Measurements from ENCODE around the gene FOCAD. TPM values are rescaled to one million over a fixed set of nuclear protein-coding genes. Genes with fewer than 3 reads are reported as not detected.

Gene FOCAD
- total RNA-seq, 1 experiment from 2014 or later, result 17.1 TPM

DNA sequence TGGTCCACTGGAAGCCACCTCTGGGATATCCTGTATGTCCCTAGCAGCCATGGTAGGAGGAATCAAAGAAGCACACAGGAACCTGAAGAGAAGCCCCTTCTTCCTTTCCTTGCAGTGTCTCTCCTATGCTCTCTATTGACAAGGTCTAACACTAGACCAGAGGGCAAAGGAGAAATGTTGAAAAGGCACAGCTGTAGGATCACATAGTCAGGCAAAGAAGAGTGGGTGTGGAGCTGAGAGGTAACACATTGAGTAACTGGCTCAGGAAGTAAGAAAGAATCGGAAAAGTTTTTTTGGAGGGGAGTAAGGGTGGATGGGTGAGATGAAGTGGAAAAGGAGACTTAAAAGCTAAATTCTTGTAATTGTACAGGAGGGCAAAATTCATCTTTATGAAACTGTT is 100.1 kb downstream of the FOCAD start:
- no TSS peak for BruUV-seq (replicated peaks)
- intact Hi-C loops (cut with micrococcal nuclease; ENCODE audit: unreplicated experiment), result no loop called here
- TF ChIP-seq EZH2 (IDR thresholded peaks at IDR 0.05; ENCODE audit: low read depth), result no peak
- TF ChIP-seq, protein P1, sequence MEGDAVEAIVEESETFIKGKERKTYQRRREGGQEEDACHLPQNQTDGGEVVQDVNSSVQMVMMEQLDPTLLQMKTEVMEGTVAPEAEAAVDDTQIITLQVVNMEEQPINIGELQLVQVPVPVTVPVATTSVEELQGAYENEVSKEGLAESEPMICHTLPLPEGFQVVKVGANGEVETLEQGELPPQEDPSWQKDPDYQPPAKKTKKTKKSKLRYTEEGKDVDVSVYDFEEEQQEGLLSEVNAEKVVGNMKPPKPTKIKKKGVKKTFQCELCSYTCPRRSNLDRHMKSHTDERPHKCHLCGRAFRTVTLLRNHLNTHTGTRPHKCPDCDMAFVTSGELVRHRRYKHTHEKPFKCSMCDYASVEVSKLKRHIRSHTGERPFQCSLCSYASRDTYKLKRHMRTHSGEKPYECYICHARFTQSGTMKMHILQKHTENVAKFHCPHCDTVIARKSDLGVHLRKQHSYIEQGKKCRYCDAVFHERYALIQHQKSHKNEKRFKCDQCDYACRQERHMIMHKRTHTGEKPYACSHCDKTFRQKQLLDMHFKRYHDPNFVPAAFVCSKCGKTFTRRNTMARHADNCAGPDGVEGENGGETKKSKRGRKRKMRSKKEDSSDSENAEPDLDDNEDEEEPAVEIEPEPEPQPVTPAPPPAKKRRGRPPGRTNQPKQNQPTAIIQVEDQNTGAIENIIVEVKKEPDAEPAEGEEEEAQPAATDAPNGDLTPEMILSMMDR (conservative IDR thresholded peaks at IDR 0.05), result no peak
- Histone ChIP-seq H3K79me2 (ENCODE audit: low read depth) (no peaks in the 10 kb centered on the region), H3K4me1 (replicated peaks; ENCODE audit: insufficient read depth) (no peaks in the 10 kb centered on the region), H3K27ac (no peak overlapping the region), H3K27me3 (ENCODE audit: insufficient read depth, low read depth) (no peaks in the 10 kb centered on the region), H3K4me3 (no peak overlapping the region), H3K9me3 (ENCODE audit: insufficient read depth, low read depth) (no peaks in the 10 kb centered on the region), H3K36me3 (ENCODE audit: low read depth) (no peaks in the 10 kb centered on the region), H4K20me1 (ENCODE audit: insufficient read depth) (no peaks in the 10 kb centered on the region), H3K9me2 (ENCODE audit: insufficient read depth) (no peaks in the 10 kb centered on the region), H3K4me2 (no peak overlapping the region), H3F3A (ENCODE audit: insufficient read depth, low read depth) (no peaks in the 10 kb centered on the region), H2AFZ (no peak overlapping the region)
- ChIA-PET CTCF (no interaction called here), POLR2A (ENCODE audit: unreplicated experiment) (no interaction called here)
- DNase-seq, result no peak

DNA sequence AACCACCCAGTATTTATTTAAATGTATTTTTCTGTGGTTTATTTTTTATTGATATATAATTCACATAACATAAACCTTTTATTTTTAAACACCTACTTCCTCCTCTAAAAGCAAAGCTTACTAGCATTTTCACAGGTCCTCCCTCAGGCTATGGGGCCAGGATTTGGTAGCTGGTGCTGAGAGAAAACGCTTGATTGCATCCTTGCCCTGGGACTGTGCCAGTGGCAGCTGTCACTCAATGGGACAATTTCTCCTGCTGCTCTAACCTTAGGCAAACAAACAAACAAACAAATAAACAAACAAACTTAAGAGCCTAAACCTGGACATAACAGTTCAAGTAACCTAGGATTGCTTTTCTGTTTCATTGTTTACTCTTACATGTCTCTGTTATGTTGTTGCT is 102.7 kb downstream of the FOCAD start:
- Histone ChIP-seq H2AFZ (no peak overlapping the region), H3K9me2 (ENCODE audit: insufficient read depth) (no peaks in the 10 kb centered on the region), H3K27ac (no peak overlapping the region), H3F3A (ENCODE audit: insufficient read depth, low read depth) (no peaks in the 10 kb centered on the region), H4K20me1 (ENCODE audit: insufficient read depth) (no peaks in the 10 kb centered on the region), H3K36me3 (ENCODE audit: low read depth) (no peaks in the 10 kb centered on the region), H3K4me3 (no peak overlapping the region), H3K4me2 (no peak overlapping the region), H3K4me1 (replicated peaks; ENCODE audit: insufficient read depth) (no peaks in the 10 kb centered on the region), H3K27me3 (ENCODE audit: insufficient read depth, low read depth) (no peaks in the 10 kb centered on the region), H3K79me2 (ENCODE audit: low read depth) (no peaks in the 10 kb centered on the region), H3K9me3 (ENCODE audit: insufficient read depth, low read depth) (no peaks in the 10 kb centered on the region)
- intact Hi-C loops (cut with micrococcal nuclease; ENCODE audit: unreplicated experiment), result no loop called here
- POLR2A ChIA-PET (ENCODE audit: unreplicated experiment), result interaction anchor here (0.6 kb wide), 1 partner anchor 164 kb away, joined by 17 read pairs; the partner anchor contains the start of gene MLLT3
- no TSS peak for BruUV-seq (replicated peaks)
- no peak for DNase-seq
- CTCF ChIA-PET, result interaction anchor here (0.6 kb wide), 1 partner anchor 132 kb away, joined by 3 read pairs; no protein-coding TSS in a partner anchor
- TF ChIP-seq, protein P1 (conservative IDR thresholded peaks at IDR 0.05), result no peak
- TF ChIP-seq EZH2 (IDR thresholded peaks at IDR 0.05; ENCODE audit: low read depth), result no peak

DNA sequence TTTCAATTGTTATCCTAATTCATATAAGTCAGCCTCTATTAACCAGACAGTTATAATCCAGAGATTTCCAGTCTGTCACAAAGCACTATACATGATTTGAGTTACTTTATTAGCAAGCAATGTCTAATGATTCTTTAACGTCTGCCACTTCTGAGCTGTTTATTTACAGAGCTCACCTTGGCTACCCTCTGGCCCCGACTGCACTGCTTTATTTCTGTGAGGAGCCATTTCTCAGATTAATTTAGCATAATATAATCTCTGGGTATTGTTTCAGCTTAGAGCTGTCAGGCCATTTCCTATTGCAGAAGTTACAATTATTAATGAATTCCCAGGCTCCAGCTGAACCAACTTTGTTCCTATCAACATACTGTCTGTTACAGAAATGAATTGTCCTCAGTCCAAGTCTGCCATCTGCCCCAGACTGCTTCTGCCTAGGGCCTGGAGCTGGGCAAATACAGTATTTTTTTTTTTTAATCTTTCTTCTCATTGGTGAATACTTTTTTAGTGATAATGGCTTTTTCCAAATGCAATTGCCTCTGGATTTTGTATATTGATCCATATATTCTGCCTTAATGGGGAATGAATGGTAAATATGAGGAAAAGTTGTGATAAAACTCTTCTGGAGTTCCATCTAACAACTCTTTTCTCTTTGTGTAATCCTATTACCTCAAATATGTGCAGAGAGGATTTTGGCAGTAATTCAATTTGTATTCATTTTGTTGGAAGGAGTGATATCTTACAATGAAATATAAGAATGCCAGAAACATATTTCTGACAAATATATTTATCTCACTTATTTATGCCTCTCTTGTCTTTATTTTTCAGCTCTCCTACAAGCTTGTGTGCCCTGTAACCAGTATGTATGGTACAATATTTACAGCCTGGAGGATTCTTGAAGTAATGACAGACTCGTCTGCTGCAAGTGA is 104.7 kb downstream of the FOCAD start:
- H3K36me3 ChIP-seq (ENCODE audit: low read depth), result no peaks in the 10 kb centered on the region
- no peak for DNase-seq
- no peaks in the 10 kb centered on the region for H4K20me1 ChIP-seq (ENCODE audit: insufficient read depth)
- H3K9me3 ChIP-seq (ENCODE audit: insufficient read depth, low read depth), result no peaks in the 10 kb centered on the region
- no peak overlapping the region for H3K4me3 ChIP-seq
- no peaks in the 10 kb centered on the region for H3K79me2 ChIP-seq (ENCODE audit: low read depth)
- no peaks in the 10 kb centered on the region for H3K9me2 ChIP-seq (ENCODE audit: insufficient read depth)
- POLR2A ChIA-PET (ENCODE audit: unreplicated experiment), result no interaction called here
- CTCF ChIA-PET, result no interaction called here
- no peak overlapping the region for H3K4me2 ChIP-seq
- no peaks in the 10 kb centered on the region for H3K27me3 ChIP-seq (ENCODE audit: insufficient read depth, low read depth)
- H3K27ac ChIP-seq, result no peak overlapping the region
- no peaks in the 10 kb centered on the region for H3F3A ChIP-seq (ENCODE audit: insufficient read depth, low read depth)
- H3K4me1 ChIP-seq (replicated peaks; ENCODE audit: insufficient read depth), result no peaks in the 10 kb centered on the region
- no TSS peak for BruUV-seq (replicated peaks)
- intact Hi-C loops (cut with micrococcal nuclease; ENCODE audit: unreplicated experiment), result no loop called here
- no peak overlapping the region for H2AFZ ChIP-seq
- TF ChIP-seq EZH2 (IDR thresholded peaks at IDR 0.05; ENCODE audit: low read depth), result no peak
- TF ChIP-seq, protein P1 (conservative IDR thresholded peaks at IDR 0.05), result no peak
